Glomerular endothelial cell (primary cell): ENCODE measurements around the gene SARNP. TPM values are rescaled to one million over a fixed set of nuclear protein-coding genes. Genes with fewer than 3 reads are reported as not detected.

Source experiments
- DNase-seq: peaks from one replicate; pipeline ENCODE4 v3.0.0-alpha.2; 2011; ENCODE audit warnings: low read depth, low spot score; ENCODE audit errors: extremely low read depth
- total RNA-seq: library from RNA; depleted of rRNA; stranded (reverse); fragments of >200 nt; gene quantifications from 2 replicates; pipeline ENCODE4 v1.2.3, GENCODE V29; 2015

The SARNP gene
- total RNA-seq, 1 donor from 2014 or later: 94.4 TPM

DNA sequence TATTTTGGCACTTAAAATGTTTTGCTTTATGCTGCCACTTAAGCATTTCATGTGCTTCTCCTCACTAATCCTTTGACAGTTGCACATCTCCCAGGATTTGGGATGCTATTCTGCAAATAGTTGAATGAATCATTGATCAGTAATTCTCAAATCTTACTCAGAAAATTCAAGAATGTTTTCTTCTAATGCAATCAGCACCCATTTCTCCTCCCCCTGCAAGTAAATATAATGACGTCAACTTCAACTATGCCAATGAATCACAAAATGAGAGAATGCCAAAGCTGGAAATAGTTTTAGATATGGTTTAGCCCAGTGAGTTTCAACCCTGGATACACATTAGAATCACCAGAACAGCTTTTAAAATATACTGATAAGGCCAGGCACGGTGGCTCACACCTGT lies 103.8 kb downstream of the SARNP start:
- DNase-seq: no peak

- no peak for DNase-seq
Observed at GRCh38 chr12:55712700-55713415, 104.7 kb downstream of the SARNP start.

DNA sequence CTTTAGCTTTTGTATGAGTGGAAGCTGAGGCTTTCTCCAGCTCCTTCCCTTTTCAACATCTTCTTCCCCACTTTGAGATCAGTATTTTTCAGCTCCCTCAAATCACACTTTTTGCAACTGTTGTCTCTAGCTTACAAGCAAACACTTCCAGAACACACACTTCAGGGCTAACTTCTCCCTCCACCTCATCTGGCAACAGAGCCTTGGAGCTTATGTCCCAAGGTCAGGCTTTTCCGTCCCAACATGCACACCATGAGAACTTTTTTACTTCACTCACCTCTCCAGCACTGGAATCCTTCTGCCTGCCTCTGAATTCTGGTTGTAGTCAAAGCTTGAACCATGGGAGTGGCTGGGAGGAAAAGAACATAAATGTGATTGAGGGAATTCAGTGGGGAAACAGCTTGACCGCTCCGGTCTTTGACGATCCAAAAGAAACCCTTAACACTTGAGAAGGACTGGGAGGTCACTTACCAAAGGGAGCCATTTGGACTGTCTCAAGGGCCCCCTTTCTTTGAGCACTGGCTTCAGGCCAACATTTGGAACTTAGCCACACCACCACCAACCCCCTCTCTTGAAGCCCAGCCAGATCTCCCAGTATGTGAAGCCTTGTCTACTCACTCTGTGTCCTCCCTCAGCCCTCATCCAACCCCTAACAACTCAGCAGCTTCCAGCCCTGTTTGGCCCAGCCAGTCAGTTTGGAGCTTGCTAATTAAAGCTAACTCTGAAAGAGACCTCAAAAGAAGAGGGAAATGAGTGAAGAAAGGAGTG lies 105.6 kb downstream of the SARNP start:
- no peak for DNase-seq

DNA sequence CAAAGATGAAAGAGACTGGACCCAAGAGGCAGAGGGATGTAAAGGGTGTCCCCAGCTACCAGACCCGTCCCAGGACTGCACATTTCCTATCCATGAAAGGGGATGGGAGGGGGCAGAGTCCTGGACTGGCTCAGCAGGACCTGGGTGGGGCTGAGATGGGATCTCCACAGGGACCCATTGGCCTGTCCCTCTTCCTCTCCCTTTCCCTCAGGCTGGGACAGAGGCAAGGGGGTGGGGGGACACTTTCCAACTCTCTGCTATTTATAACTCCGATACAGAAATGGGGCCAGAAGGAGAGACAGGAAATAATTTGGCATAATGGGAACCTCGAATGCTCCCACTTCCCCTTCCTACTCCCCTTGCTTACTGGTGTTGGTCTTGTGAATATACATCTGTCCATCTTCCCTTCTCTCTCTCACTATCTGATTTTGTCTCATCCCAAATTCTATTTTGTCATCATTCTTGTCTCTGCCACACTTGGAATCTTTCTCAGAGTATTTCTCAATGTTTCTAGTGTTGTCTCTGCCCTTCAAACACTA lies 108.8 kb downstream of the SARNP start:
- no peak for DNase-seq

DNA sequence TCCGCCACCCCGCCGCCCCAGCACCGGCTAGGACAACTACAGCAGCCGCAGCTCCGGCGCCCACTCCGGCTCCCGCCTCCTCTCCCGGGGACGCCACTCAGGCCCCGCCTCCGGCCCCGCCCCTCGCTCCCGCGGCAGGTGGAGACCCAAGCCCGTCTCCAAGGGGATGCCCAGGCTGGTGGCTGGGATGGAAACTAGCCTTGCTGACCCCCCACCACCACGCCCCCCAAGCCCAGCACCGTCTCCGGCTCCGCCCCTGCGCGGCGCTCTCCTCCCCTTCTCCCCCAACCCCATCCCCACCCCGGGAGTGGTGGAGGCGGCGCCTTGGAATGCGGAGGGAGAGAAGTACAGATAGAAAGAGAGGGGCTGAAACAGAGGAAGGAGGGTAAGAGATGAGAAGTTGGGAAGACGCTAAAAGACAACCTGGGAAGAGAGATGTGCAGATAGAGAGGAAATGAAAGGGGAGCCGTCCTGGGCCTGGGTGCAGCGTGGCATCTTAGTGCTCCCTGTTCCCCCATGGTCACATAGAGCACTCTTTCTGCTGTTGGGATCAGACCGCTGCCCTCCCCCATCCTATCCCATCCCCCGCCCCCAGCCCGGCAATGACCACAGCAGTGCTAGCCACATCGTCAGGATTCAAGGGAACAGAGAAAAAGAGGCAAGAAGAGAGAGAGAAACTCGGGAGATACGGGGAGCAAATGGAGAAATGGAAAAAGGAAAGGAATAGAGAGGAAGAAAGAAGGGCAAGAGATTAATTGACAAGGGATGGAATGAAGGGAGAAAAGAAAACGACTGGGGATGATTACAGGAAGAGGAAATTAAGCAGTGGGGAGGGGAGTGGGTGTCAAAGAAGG lies 109.5 kb downstream of the SARNP start, which contains the start of gene ITGA7:
Gene ITGA7 (minus strand): TSS at position 64 of the 854 bp plus-strand sequence. CDS start 222 bp downstream, outside the sequence.
- DNase-seq: no peak

Other genes with a start within 250 kb of the SARNP start
- gene OR2AP1, start 245.3 kb downstream of the SARNP start, total RNA-seq: not detected in 2 replicates
- gene OR10P1, start 180.8 kb downstream of the SARNP start, total RNA-seq: not detected in 2 replicates
- 0.18 and 0.82 TPM in 2 replicates for gene ITGA7, start 109.8 kb downstream of the SARNP start, total RNA-seq
- 112 and 126 TPM in 2 replicates for gene BLOC1S1, start 101.7 kb downstream of the SARNP start, total RNA-seq
- gene RDH5, start 97.3 kb downstream of the SARNP start, total RNA-seq: 1.0 and 2.6 TPM in 2 replicates
- 1,119 and 1,154 TPM in 2 replicates for gene CD63, start 88.7 kb downstream of the SARNP start, total RNA-seq
- 6.1 and 12.5 TPM in 2 replicates for gene GDF11, start 74.6 kb downstream of the SARNP start, total RNA-seq
- 22.9 and 31.3 TPM in 2 replicates for gene ORMDL2, start 317 bp upstream of the SARNP start, total RNA-seq
- gene DNAJC14, start 11.9 kb upstream of the SARNP start, total RNA-seq: 25.1 and 43.9 TPM in 2 replicates
- 0.99 and 5.6 TPM in 2 replicates for gene MMP19, start 25.2 kb upstream of the SARNP start, total RNA-seq
- 31.8 and 35.8 TPM in 2 replicates for gene PYM1, start 110.2 kb upstream of the SARNP start, total RNA-seq
- gene DGKA, start 113.4 kb upstream of the SARNP start, total RNA-seq: 49.8 and 53.7 TPM in 2 replicates
- 0.58 and 1.1 TPM in 2 replicates for gene PMEL, start 148.3 kb upstream of the SARNP start, total RNA-seq
- gene CDK2, start 149.1 kb upstream of the SARNP start, total RNA-seq: 20.2 and 28.4 TPM in 2 replicates
- 76.2 and 88.7 TPM in 2 replicates for gene RAB5B, start 156.4 kb upstream of the SARNP start, total RNA-seq
- 13.3 and 14.3 TPM in 2 replicates for gene SUOX, start 179.6 kb upstream of the SARNP start, total RNA-seq
- gene IKZF4, start 203.3 kb upstream of the SARNP start, total RNA-seq: 1.8 and 4.9 TPM in 2 replicates
- 956 and 971 TPM in 2 replicates for gene RPS26, start 224.2 kb upstream of the SARNP start, total RNA-seq